GM23338 (cell line): ENCODE data around the gene SESN2.

ENCODE experiments used
- CREB1 ChIP-seq: fragments of 250-450 bp; sonication (Bioruptor Pico); IDR thresholded peaks from 2 replicates; pipeline ENCODE4 v1.5.0; 2020; ENCODE audit warnings: low read depth, mild to moderate bottlenecking, moderate library complexity
- EZH2 ChIP-seq: fragments of 200-600 bp; sonication (generic); IDR thresholded peaks from one replicate; pipeline ENCODE4 v1.8.0; 2017; ENCODE audit warnings: antibody characterized with exemption, mild to moderate bottlenecking, low read depth; ENCODE audit not compliant: unreplicated experiment
- EZH2phosphoT487 ChIP-seq: fragments of 200-600 bp; sonication (generic); IDR thresholded peaks from one replicate; pipeline ENCODE4 v1.8.1; 2018; ENCODE audit warnings: antibody characterized with exemption; ENCODE audit not compliant: unreplicated experiment
- JUNB ChIP-seq: IDR thresholded peaks from one replicate; pipeline ENCODE4 v1.6.1; 2016; ENCODE audit warnings: antibody characterized with exemption; ENCODE audit not compliant: unreplicated experiment
- NANOG ChIP-seq: IDR thresholded peaks from 2 replicates; pipeline ENCODE4 v1.6.1; 2016; ENCODE audit warnings: antibody characterized with exemption, borderline replicate concordance
- POLR2AphosphoS5 ChIP-seq: IDR thresholded peaks from 2 replicates; pipeline ENCODE4 v1.6.1; 2016; ENCODE audit warnings: antibody characterized with exemption, low read depth
- STAT1 ChIP-seq: IDR thresholded peaks from one replicate; pipeline ENCODE4 v1.6.1; 2016; ENCODE audit warnings: antibody characterized with exemption; ENCODE audit not compliant: unreplicated experiment
- ZNF114 ChIP-seq: fragments of 250-450 bp; sonication (Bioruptor Pico); IDR thresholded peaks from 2 replicates; pipeline ENCODE4 v1.5.0; 2020; ENCODE audit warnings: mild to moderate bottlenecking, moderate library complexity
- ZNF331 ChIP-seq: fragments of 250-450 bp; sonication (Bioruptor Pico); IDR thresholded peaks from 2 replicates; pipeline ENCODE4 v1.5.0; 2020; ENCODE audit warnings: low read depth, mild to moderate bottlenecking, moderate library complexity
- TF ChIP-seq, protein P1 (sequence below), 2 experiments: fragments of 200-600 bp in 1 of 2; sonication (generic) in 1 of 2; conservative IDR thresholded peaks; 2 replicates each; pipeline versions ENCODE4 v1.5.1 to v1.6.1; 2016 to 2017; ENCODE audit warnings: antibody characterized with exemption in 2 of 2, low read depth in 2 of 2, mild to moderate bottlenecking in 2 of 2, moderate library complexity in 1 of 2
- TF ChIP-seq, protein P2 (sequence below): IDR thresholded peaks from one replicate; pipeline ENCODE4 v1.6.1; 2018; ENCODE audit warnings: antibody characterized with exemption; ENCODE audit not compliant: unreplicated experiment
- TF ChIP-seq, protein P3 (sequence below): IDR thresholded peaks from 2 replicates; pipeline ENCODE4 v1.6.1; 2016; ENCODE audit warnings: antibody characterized with exemption

DNA sequence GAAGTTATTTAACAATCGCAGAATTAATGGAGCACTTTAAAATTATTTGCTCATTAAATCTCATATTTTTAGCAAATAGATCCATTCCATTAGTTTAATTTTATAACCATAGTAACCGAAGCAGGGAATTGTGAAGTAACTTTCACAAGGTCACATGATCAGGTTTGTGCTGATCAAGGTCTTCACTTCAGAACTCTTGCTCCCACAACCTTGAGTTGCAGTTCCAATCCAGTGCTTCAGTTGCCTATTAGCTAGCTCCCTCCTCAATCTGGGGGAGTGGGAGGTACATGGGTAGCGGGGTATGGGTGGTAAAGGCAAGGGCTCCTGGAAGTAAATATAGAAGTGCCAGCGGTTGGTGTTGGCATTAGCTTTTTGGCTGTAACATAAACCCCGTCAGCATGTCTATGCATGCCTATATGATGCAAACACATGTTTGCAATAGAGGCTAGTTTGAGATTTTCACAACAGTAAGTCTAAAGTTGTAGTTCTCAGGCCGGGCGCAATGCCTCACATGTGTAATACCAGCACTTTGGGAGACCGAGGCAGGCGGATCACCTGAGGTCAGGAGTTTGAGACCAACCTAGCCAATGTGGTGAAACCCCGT lies 17.6 kb upstream of the SESN2 start:
- TF ChIP-seq, protein P1, sequence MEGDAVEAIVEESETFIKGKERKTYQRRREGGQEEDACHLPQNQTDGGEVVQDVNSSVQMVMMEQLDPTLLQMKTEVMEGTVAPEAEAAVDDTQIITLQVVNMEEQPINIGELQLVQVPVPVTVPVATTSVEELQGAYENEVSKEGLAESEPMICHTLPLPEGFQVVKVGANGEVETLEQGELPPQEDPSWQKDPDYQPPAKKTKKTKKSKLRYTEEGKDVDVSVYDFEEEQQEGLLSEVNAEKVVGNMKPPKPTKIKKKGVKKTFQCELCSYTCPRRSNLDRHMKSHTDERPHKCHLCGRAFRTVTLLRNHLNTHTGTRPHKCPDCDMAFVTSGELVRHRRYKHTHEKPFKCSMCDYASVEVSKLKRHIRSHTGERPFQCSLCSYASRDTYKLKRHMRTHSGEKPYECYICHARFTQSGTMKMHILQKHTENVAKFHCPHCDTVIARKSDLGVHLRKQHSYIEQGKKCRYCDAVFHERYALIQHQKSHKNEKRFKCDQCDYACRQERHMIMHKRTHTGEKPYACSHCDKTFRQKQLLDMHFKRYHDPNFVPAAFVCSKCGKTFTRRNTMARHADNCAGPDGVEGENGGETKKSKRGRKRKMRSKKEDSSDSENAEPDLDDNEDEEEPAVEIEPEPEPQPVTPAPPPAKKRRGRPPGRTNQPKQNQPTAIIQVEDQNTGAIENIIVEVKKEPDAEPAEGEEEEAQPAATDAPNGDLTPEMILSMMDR (conservative IDR thresholded peaks at IDR 0.05; ENCODE audit: low read depth in 2 of 2): no peak
- no peak for TF ChIP-seq POLR2AphosphoS5
- TF ChIP-seq EZH2: no peak
- TF ChIP-seq, protein P2, sequence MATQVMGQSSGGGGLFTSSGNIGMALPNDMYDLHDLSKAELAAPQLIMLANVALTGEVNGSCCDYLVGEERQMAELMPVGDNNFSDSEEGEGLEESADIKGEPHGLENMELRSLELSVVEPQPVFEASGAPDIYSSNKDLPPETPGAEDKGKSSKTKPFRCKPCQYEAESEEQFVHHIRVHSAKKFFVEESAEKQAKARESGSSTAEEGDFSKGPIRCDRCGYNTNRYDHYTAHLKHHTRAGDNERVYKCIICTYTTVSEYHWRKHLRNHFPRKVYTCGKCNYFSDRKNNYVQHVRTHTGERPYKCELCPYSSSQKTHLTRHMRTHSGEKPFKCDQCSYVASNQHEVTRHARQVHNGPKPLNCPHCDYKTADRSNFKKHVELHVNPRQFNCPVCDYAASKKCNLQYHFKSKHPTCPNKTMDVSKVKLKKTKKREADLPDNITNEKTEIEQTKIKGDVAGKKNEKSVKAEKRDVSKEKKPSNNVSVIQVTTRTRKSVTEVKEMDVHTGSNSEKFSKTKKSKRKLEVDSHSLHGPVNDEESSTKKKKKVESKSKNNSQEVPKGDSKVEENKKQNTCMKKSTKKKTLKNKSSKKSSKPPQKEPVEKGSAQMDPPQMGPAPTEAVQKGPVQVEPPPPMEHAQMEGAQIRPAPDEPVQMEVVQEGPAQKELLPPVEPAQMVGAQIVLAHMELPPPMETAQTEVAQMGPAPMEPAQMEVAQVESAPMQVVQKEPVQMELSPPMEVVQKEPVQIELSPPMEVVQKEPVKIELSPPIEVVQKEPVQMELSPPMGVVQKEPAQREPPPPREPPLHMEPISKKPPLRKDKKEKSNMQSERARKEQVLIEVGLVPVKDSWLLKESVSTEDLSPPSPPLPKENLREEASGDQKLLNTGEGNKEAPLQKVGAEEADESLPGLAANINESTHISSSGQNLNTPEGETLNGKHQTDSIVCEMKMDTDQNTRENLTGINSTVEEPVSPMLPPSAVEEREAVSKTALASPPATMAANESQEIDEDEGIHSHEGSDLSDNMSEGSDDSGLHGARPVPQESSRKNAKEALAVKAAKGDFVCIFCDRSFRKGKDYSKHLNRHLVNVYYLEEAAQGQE: no peak
- no peak for TF ChIP-seq EZH2phosphoT487
- TF ChIP-seq CREB1: no peak
- no peak for TF ChIP-seq STAT1
- no peak for TF ChIP-seq ZNF114 (CRISPR knock-in tag)
- no peak for TF ChIP-seq ZNF331 (CRISPR knock-in tag)
- TF ChIP-seq, protein P3, sequence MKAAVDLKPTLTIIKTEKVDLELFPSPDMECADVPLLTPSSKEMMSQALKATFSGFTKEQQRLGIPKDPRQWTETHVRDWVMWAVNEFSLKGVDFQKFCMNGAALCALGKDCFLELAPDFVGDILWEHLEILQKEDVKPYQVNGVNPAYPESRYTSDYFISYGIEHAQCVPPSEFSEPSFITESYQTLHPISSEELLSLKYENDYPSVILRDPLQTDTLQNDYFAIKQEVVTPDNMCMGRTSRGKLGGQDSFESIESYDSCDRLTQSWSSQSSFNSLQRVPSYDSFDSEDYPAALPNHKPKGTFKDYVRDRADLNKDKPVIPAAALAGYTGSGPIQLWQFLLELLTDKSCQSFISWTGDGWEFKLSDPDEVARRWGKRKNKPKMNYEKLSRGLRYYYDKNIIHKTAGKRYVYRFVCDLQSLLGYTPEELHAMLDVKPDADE: no peak
- no peak for TF ChIP-seq NANOG
- TF ChIP-seq JUNB: no peak
